HG02852 (cell line): ENCODE results near the gene NR2F1.

Experiments used
- ATAC-seq: cut with Tn5 transposase; IDR thresholded peaks from one replicate; pipeline ENCODE4 v1.9.1; 2021; ENCODE audit warnings: mild to moderate bottlenecking, moderate library complexity; ENCODE audit not compliant: unreplicated experiment

The NR2F1 gene

DNA sequence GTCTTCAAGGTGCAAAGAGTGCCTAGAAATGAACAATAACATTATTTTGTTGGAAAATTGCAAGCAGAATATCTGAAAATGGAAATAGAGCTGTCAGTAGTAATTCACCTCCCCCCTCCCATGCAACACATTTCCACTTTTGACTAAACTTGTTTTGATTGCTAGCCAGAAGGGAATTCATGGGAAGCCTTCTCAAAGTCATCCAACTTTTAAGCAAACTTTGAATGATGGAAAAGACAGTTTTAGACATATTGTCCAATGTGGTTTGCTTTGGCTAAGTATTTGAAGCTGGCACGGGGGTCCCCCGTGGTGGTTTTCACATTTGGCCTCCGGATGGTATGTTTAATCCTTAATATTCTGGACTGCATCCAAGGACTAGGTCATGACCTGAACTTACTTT is 7.5 kb downstream of the NR2F1 start:
- no peak for ATAC-seq

GRCh38 chr5:93591323-93591945 is 8.4 kb downstream of the NR2F1 start:
- no peak for ATAC-seq

- no peak for ATAC-seq
Observed at GRCh38 chr5:93592883-93593282, 9.9 kb downstream of the NR2F1 start.

- ATAC-seq = no peak
Observed at GRCh38 chr5:93593476-93594131, 10.6 kb downstream of the NR2F1 start.

DNA sequence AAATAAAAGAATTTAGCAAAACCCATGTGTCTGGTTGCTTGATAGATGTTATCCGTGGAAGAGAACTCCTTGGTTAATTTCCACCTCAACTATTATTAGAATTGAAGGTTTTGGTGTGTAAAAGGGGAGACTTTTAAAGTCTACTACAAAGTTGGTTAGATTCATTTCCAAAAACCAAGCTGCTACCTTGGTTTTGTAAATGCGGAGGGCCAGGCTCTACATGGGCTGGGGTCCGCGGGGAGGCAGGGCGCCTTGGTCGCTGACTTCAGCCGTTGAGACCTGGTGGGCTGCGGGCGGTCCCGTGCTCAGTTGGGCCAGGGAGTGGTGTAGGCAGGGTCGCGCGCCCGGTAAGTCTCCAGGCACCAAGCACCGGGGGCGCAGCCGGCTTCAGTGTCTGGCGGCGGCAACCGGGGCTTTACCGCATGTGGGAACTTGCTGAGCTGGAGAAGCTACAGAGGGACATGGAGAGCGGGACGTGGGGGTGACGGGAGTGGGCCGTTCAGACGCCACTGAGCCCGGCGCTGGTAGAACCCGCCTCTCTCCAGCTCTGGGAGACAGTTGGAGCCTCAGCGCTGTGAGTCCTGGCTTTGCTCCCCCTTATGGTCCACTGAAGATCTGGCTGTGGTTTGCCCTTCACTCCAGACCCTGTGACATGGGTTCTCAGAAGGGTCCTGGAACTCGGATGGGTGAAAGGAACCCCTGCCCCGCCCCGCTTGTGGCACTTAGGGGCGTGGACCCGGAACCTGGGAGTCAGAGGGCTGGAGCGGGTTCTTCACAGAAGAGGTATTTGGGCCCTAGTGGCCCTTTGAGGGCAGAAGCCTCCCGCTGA is 11.8 kb downstream of the NR2F1 start:
- ATAC-seq = no peak

DNA sequence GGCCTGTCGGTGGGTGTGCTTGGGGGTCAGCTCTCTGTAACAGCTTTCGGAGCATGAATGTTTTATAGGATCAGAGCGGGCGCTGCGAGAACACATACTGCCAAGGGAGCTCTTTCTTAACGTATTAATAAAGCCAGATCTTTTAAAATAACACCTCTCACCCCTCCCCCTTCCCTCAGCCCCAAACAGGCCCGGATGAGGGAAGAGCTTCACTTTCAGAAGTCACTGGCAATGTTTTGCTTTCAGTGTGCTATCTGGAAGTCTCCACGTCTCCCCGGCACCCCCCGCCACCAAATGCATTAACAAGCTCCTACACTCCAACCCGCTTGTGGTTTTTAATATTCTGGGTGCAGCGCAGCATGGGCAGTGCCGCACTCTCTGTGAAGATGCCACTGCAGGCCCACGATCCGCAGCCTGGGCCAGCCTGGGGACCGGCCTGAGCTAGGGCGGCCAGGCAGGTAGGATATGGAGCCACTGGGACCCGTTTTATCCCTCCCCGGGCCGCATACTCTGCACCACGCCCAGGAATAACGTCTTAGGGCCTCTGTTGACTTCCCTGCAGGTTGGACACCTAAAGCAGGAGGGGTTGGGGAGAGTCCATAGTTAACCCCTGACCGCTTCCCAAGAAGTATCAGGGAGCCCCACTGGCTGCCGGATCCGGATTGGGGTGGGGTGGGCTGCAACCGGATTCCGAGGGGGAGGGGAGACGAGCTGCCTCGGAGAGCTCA is 12.6 kb downstream of the NR2F1 start:
- ATAC-seq = no peak

DNA sequence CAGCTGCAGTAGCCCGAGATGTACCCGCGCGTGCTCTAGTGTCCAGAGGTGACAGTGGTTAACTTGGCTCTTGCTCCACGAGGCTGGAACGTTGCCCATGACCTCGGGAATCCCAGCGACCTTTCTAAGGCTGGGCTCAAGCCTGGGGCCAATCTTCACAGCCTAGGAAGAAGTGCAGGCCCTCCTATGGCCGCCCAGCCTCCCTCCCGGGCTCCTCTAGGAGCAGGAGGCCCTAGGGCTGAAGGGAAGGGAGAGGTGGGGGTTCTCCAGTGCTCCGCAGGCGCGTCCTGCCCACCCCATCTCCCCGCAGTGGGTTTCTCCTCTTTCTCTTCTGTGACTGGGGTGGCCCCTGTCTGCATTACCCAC is 13.3 kb downstream of the NR2F1 start:
- ATAC-seq = no peak

- ATAC-seq = no peak
Observed at GRCh38 chr5:93596676-93597490, 13.9 kb downstream of the NR2F1 start.

- no peak for ATAC-seq
Observed at GRCh38 chr5:93598091-93599000, 15.3 kb downstream of the NR2F1 start.

- no peak for ATAC-seq
Observed at GRCh38 chr5:93599001-93599379, 16.0 kb downstream of the NR2F1 start.

DNA sequence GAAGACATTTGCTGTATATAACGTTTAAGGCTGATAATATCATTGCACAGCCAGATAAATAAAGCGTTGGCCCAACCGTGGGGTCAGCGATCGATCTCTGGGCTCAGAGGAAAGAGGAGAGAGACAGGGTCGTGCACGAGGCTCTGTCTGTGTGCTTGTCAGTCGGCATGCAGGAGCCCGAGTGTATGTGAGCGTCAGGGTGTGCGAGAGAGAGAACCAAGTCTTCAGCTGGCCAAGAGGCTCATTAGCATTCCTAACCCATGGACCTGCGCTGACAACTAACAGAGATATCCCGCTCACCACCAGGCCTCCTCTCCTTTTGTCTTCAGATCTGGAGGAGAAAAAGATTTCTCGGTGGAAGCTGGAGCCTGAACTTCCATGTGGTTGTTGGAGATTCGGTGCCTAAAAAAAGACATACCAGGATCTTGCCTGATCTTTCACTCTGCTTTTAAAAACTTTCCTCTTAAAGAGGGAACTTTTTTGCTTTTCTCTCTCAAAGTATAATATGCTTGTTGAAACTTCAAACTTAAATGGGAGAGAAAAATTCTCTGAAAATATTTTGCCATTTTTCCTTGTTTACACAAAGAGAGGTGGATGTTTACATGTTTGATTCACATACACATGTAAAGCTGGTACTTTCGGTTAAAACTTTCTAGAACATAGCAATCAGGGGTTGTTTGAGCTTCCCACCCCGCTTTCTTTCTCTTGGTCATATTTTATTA is 16.5 kb downstream of the NR2F1 start:
- ATAC-seq = no peak

DNA sequence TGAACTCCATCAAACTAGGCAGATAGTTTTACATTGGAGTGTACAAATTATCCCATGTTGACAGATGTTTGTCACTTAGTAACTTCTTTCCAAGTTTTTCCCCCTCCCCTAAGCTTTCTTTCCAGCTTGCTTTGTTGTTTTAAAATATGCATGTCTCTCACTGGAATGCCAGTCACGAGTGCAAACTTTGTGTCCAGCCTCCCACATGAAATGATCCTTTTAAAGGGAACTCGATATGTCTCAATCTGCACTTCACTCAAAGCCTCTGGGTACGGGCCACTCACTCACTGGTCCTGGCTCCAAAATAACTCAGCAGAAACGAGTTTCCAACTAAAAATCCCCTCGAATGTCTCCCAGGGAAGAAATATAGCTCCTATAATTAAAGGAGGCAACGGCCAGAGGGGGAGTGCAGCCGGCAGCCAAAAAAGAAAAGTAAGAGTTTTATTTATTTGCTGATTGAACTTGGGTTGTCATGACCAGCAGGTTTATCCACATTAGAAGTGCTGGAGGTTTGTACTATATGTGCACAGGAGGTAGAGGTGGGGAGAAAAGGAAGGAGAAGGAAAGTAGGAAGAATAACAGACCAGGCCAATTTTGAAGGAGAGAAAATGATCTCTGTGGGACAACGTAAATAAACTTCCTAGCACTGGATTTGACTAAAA is 17.5 kb downstream of the NR2F1 start:
- ATAC-seq = no peak

GRCh38 chr5:93601071-93601801 is 18.2 kb downstream of the NR2F1 start:
- no peak for ATAC-seq

- no peak for ATAC-seq
Observed at GRCh38 chr5:93601802-93602155, 18.8 kb downstream of the NR2F1 start.

- no peak for ATAC-seq
Observed at GRCh38 chr5:93602241-93603077, 19.4 kb downstream of the NR2F1 start.

- ATAC-seq = no peak
Observed at GRCh38 chr5:93603078-93603792, 20.2 kb downstream of the NR2F1 start.
